Measurements from ENCODE around the gene TRIM22.
"Not testable (repeated sequence)": the region's sequence is repeated elsewhere in the genome, so short reads cannot be mapped to it uniquely, and the experiment has no call there.

TRIM22 gene, protein sequence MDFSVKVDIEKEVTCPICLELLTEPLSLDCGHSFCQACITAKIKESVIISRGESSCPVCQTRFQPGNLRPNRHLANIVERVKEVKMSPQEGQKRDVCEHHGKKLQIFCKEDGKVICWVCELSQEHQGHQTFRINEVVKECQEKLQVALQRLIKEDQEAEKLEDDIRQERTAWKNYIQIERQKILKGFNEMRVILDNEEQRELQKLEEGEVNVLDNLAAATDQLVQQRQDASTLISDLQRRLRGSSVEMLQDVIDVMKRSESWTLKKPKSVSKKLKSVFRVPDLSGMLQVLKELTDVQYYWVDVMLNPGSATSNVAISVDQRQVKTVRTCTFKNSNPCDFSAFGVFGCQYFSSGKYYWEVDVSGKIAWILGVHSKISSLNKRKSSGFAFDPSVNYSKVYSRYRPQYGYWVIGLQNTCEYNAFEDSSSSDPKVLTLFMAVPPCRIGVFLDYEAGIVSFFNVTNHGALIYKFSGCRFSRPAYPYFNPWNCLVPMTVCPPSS

DNA sequence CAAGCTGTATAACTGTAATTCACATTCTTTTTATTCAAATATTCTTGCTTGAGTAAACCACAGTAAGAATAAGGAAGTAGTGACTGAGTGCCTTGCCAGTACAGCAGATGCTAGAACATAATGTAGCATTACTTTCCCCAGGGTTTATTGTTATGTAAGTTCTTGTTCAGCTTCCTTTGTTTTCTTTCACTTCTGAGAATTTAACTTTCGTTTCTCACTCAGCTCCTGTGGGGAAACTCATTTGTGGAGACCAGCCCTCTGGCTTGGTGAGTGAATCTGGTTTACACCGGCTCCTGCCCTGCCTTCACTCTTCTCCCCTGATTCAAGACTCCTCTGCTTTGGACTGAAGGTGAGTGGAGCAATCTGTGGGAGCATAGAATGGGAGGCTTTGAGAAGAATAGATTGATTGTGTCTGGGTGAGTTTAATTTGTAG is at the start of gene TRIM22:
TSS of gene TRIM22 (plus strand) at position 240 of the 433 bp plus-strand sequence. CDS start 6,443 bp downstream, outside the sequence.
- in situ Hi-C loops (cut with HindIII; ENCODE audit: low pct_unique_long_range_greater_than_20kb, low sequenced_read_pairs) = no loop called here
- TF ChIP-seq JUND (IDR thresholded peaks at IDR 0.05; ENCODE audit: low read depth) = no peak
- DNase-seq (ENCODE audit: low read depth in 1 of 2, low spot score in 1 of 2) = no peak

DNA sequence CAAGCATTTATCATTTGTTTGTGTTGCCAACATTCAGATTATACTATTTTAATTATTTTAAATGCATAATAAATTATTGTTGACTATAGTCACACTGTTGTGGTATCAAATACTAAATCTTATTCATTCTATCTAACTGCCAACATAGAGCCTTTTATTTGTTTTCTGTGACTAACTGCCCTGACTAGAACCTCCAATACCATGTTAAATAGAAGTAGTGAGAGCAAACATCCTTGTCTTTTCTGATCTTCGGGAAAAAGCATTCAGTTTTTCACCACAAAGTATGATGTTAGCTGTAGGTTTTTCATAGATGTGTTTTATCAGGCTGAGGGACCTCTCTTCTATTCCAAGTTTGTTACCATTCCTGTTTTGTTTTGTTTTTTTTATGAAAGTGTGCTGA is 49.6 kb upstream of the TRIM22 start:
- DNase-seq (ENCODE audit: low read depth in 1 of 2, low spot score in 1 of 2) = no peak
- TF ChIP-seq JUND (IDR thresholded peaks at IDR 0.05; ENCODE audit: low read depth) = no peak
- in situ Hi-C loops (cut with HindIII; ENCODE audit: low pct_unique_long_range_greater_than_20kb, low sequenced_read_pairs) = no loop called here

DNA sequence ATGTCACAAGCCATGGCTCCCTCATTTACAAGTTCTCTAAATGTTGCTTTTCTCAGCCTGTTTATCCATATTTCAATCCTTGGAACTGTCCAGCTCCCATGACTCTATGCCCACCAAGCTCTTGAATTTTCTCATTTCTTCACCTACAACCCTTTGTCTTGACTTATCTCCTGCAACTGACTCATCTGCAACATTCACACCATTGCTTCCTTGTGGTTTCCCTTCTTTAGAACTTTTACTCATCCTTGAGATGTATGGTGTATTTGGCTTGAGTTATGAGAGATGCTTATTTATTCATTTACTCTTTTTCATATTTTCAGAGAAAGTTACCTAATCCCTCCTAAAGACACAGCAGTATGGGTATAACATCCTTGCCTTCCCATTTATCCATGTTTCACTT is 46.0 kb upstream of the TRIM22 start:
- no peak for TF ChIP-seq JUND (IDR thresholded peaks at IDR 0.05; ENCODE audit: low read depth)
- in situ Hi-C loops (cut with HindIII; ENCODE audit: low pct_unique_long_range_greater_than_20kb, low sequenced_read_pairs) = no loop called here
- no peak for DNase-seq (ENCODE audit: low read depth in 1 of 2, low spot score in 1 of 2)

DNA sequence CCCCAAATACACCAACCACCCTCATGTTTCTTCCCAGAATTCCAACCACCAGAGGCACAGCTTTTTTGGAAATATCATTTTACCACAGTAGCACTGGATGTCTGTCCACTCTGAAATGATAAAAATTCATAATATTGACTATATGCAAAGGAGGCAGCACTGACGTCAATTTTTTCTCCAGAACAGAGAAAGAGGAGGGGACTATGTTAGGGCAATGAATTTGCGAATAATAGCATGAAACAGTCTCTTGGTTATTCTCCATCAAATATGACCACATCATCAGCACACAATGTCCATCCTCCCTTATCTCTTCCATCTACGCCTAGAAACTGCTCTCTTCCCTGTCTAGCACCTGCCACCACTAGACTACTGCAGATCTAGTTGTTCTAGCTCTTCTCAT is 43.5 kb upstream of the TRIM22 start:
- no peak for TF ChIP-seq JUND (IDR thresholded peaks at IDR 0.05; ENCODE audit: low read depth)
- DNase-seq (ENCODE audit: low read depth in 1 of 2, low spot score in 1 of 2) = no peak
- in situ Hi-C loops (cut with HindIII; ENCODE audit: low pct_unique_long_range_greater_than_20kb, low sequenced_read_pairs) = no loop called here

DNA sequence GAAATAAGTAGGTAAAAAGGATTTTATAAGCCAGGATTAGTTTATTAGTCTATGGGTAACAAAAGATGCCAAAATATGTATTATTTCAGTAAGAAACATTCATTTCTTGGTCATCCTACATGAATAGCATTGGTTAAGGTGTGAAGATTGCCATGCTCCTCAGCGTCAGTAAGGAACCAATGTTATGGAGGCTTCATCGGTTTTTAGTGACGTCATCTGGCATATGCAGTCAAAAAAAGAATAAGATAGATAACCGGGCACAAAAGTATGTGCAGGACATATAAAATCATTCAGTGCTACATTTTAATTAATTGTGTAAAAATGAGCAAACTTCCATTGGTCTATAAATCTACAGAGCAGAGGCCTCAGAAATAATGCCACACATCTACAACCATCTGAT is 34.1 kb upstream of the TRIM22 start:
- no peak for TF ChIP-seq JUND (IDR thresholded peaks at IDR 0.05; ENCODE audit: low read depth)
- no peak for DNase-seq (ENCODE audit: low read depth in 1 of 2, low spot score in 1 of 2)
- in situ Hi-C loops (cut with HindIII; ENCODE audit: low pct_unique_long_range_greater_than_20kb, low sequenced_read_pairs) = no loop called here

DNA sequence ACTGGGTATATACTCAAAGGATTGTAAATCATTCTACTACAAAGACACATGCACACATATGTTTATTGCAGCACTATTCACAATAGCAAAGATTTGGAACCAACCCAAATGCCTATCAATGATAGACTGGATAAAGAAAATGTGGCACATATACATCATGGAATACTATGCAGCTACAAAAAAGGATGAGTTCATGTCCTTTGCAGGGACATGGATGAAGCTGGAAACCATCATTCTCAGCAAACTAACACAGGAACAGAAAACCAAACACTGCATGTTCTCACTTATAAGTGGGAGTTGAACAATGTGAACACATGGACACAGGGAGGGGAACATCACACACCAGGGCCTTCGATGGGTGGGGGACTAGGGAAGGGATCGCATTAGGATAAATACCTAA is 32.6 kb upstream of the TRIM22 start:
- in situ Hi-C loops (cut with HindIII; ENCODE audit: low pct_unique_long_range_greater_than_20kb, low sequenced_read_pairs); DNase-seq (ENCODE audit: low read depth in 1 of 2, low spot score in 1 of 2): not testable (repeated sequence)

DNA sequence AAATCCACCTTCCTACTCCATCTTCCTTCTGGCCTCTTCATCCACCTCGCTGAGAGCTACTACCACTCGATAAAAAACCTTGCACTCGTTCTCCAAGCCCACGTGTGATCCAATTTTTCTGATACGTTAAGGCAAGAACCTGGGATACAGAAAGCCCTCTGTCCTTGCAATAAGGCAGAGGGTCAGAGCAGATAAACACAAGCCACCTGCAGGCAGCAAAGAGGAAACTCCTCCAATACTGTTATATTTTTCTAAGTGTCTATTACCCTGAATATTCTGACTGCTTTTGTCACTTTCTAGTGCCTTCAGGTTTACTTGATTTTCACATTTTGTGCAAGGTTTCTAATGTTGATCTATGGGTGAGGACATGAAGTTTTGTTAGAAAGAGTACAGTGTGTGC is 31.3 kb upstream of the TRIM22 start:
- TF ChIP-seq JUND (IDR thresholded peaks at IDR 0.05; ENCODE audit: low read depth) = no peak
- in situ Hi-C loops (cut with HindIII; ENCODE audit: low pct_unique_long_range_greater_than_20kb, low sequenced_read_pairs) = no loop called here
- DNase-seq (ENCODE audit: low read depth in 1 of 2, low spot score in 1 of 2) = no peak

DNA sequence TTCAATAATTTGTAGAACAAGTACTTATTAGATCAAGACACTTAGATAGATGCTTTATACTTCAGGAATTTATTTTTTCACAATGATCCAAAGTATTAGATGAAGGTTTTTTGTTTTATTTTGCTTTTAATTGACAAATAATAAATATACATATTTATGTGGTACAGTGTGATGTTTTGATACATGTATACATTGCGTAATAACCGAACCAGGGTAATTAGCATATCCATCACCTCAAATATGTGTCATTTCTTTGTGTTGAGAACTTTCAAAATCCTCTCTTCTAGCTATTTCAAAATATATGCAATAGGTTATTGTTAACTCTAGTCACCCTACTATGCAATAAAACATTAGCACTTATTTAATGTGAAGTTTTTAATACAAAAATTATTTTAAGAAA is 26.1 kb upstream of the TRIM22 start:
- in situ Hi-C loops (cut with HindIII; ENCODE audit: low pct_unique_long_range_greater_than_20kb, low sequenced_read_pairs) = no loop called here
- TF ChIP-seq JUND (IDR thresholded peaks at IDR 0.05; ENCODE audit: low read depth) = no peak
- no peak for DNase-seq (ENCODE audit: low read depth in 1 of 2, low spot score in 1 of 2)

DNA sequence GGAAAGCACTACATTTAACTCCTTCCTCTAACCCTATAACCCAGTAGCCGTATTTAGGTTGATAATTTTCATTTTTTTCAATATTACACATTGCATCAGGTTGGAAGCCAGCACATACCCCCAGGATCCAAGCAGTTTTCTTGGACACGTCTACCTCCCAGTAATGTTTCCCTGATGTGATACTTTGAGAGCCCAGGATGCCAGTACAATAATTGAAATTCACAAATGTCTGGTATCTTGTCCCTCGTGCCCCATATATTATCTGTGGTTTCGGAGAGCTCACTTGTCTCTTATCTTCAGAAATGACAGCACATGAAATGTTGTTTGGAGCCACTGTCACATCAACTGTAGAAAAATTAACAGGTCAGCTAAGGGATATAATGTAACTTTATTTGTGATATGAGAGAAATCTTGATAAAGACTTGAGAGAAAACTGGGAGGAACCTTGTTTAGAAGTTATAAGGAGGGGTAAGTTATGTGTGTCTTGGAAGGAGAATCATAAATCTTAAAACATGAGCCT is 24.5 kb upstream of the TRIM22 start:
- TF ChIP-seq JUND (IDR thresholded peaks at IDR 0.05; ENCODE audit: low read depth) = no peak
- in situ Hi-C loops (cut with HindIII; ENCODE audit: low pct_unique_long_range_greater_than_20kb, low sequenced_read_pairs) = no loop called here
- DNase-seq (ENCODE audit: low read depth in 1 of 2, low spot score in 1 of 2) = no peak

DNA sequence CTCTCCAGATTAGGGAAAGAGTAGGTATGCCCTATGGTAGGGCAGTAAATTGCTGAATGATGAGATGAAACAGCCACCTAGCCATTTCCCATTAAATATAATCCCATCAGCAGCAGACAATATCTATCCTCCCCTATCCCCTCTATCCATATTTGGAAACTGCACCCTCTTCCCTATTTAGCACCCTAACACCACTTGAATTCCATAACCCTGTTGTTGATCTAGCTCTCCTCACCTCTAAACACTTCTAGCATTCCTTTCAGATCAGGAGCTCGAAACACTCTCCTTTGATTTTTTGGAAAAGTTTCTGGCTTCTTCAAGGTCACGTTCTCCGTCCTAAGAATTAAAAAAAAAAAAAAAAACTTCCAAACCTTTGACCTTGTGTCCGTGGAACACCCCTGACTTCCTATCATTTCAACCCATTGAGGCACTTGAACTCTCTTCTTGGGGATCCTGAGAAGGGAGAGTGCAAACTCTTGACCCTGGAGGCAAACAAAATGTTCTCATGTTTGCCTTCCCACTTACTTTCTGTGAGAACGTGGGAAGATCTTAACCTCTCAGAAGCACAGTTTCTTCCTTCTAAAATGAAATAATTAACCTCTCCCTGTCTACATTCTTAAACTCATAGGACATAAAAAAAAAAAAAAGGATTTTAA is 23.7 kb upstream of the TRIM22 start:
- in situ Hi-C loops (cut with HindIII; ENCODE audit: low pct_unique_long_range_greater_than_20kb, low sequenced_read_pairs) = no loop called here
- DNase-seq (ENCODE audit: low read depth in 1 of 2, low spot score in 1 of 2) = no peak

DNA sequence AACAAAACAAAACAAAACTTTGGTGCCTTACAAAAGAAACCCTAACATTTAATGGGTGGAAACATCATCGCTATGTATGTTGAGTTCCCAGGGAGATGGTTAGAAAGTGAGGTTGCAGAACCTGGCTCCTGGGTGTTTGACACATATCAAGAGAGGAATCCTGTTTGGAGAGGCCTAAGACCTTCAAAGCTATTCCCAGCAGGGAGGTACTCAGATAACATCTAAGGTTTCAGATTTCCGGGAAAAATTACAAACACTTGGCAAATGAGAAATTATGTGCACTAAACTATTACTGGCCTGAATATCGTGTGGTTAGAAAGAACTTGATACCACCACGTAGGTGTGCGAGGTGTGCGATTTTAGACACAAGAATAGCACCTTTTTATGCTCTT is 23.2 kb upstream of the TRIM22 start:
- no peak for DNase-seq (ENCODE audit: low read depth in 1 of 2, low spot score in 1 of 2)
- TF ChIP-seq JUND (IDR thresholded peaks at IDR 0.05; ENCODE audit: low read depth) = no peak
- in situ Hi-C loops (cut with HindIII; ENCODE audit: low pct_unique_long_range_greater_than_20kb, low sequenced_read_pairs) = no loop called here

More for the DNA sequence above, 23.7 kb upstream of the TRIM22 start:
- no peak for TF ChIP-seq JUND (IDR thresholded peaks at IDR 0.05; ENCODE audit: low read depth)

DNA sequence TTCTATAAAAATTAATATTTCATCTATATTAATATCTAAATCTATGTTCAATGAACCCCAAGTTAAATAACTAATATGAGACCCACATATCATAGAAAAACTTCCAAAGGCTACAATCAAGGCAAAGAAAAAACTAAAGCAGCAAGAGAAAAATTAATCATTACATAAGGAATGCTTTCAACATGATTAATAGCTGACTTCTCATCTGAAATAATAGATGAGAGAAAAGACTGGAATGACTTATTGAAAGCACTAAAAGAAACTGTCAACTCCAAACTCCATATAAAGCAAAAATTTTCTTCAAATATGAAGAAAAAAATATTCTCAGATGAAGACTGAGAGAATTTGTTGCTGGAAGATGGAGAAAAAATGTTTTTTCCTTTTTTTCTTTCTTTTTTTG is 17.8 kb upstream of the TRIM22 start:
- DNase-seq (ENCODE audit: low read depth in 1 of 2, low spot score in 1 of 2) = no peak
- in situ Hi-C loops (cut with HindIII; ENCODE audit: low pct_unique_long_range_greater_than_20kb, low sequenced_read_pairs) = no loop called here
- TF ChIP-seq JUND (IDR thresholded peaks at IDR 0.05; ENCODE audit: low read depth) = no peak

DNA sequence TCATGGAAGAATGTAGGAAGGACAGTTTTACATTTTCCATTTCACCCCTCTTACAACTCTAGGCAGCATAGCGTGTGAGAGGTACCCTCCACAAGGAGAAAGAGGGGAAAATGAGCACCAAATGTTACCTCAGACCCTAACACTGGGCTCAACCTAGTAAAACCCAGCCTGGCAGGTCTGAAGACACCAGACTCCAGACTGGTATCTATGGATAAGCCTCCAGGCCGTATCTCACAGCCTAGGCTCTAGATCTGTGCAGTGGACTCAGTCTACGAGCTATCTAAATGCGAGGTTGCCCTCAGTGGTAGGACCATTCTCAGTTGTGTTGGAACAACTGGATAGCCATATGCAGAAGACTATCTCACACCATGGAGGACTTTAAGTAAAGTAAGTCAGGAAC is 15.2 kb upstream of the TRIM22 start:
- in situ Hi-C loops (cut with HindIII; ENCODE audit: low pct_unique_long_range_greater_than_20kb, low sequenced_read_pairs) = no loop called here
- no peak for TF ChIP-seq JUND (IDR thresholded peaks at IDR 0.05; ENCODE audit: low read depth)

More for the DNA sequence above, 15.2 kb upstream of the TRIM22 start:
- DNase-seq (ENCODE audit: low read depth in 1 of 2, low spot score in 1 of 2) = no peak

Measured in T47D (cell line).